NK-92 (cell line): Measurements from ENCODE around the gene KCNIP1.

Experiments
- DNase-seq: peaks from one replicate; lab custom pipeline; 2025; ENCODE audit not compliant: unreplicated experiment; lab: John Stamatoyannopoulos, UW

The KCNIP1 gene

GRCh38 chr5:170503990-170504596 lies at the start of gene KCNIP1:
Gene KCNIP1 (plus strand): TSS chr5:170504020.
- no peak for DNase-seq

GRCh38 chr5:170463426-170463825 lies 40.4 kb upstream of the KCNIP1 start:
- no peak for DNase-seq

GRCh38 chr5:170464280-170465127 lies 39.3 kb upstream of the KCNIP1 start:
- no peak for DNase-seq

- DNase-seq, result no peak
These were observed 37.3 kb upstream of the KCNIP1 start for GRCh38 chr5:170466553-170466952.

- DNase-seq, result no peak
These were observed 36.7 kb upstream of the KCNIP1 start for GRCh38 chr5:170466988-170467707.

- DNase-seq, result no peak
These were observed 35.1 kb upstream of the KCNIP1 start for GRCh38 chr5:170468633-170469285.

- no peak for DNase-seq
These were observed 34.4 kb upstream of the KCNIP1 start for GRCh38 chr5:170469414-170469813.

- DNase-seq, result no peak
These were observed 33.5 kb upstream of the KCNIP1 start for GRCh38 chr5:170470275-170470674.

- DNase-seq, result no peak
These were observed 32.9 kb upstream of the KCNIP1 start for GRCh38 chr5:170470808-170471404.

- no peak for DNase-seq
These were observed 32.2 kb upstream of the KCNIP1 start for GRCh38 chr5:170471551-170472178.

- DNase-seq, result no peak
These were observed 30.2 kb upstream of the KCNIP1 start for GRCh38 chr5:170473642-170474041.

- DNase-seq, result no peak
These were observed 29.1 kb upstream of the KCNIP1 start for GRCh38 chr5:170474489-170475274.

GRCh38 chr5:170475294-170476000 lies 28.4 kb upstream of the KCNIP1 start:
- DNase-seq, result no peak

- DNase-seq, result no peak
These were observed 27.1 kb upstream of the KCNIP1 start for GRCh38 chr5:170476704-170477103.

GRCh38 chr5:170477906-170478305 lies 25.9 kb upstream of the KCNIP1 start:
- DNase-seq, result no peak

- no peak for DNase-seq
These were observed 25.5 kb upstream of the KCNIP1 start for GRCh38 chr5:170478306-170478705.

GRCh38 chr5:170479484-170479883 lies 24.3 kb upstream of the KCNIP1 start:
- DNase-seq, result no peak

- DNase-seq, result no peak
These were observed 23.6 kb upstream of the KCNIP1 start for GRCh38 chr5:170480260-170480659.

GRCh38 chr5:170481849-170482248 lies 22.0 kb upstream of the KCNIP1 start:
- no peak for DNase-seq
